Psoas muscle (tissue), 8 donors: ENCODE results near the gene COX10. TPM values are rescaled to one million over a fixed set of nuclear protein-coding genes. Genes with fewer than 3 reads are reported as not detected.
A peak's percentile ranks its signal among the peaks of the same experiment; 100 is the strongest.

ENCODE experiments used
- ATAC-seq, 4 donors: fragments of 200-7000 bp; cut with Tn5 transposase; one replicate each; pipeline ENCODE4 v1.9.1; 2020; ENCODE audit warnings: moderate library complexity in 3 of 4, mild to moderate bottlenecking in 2 of 4
- DNase-seq, 2 donors: peaks; one replicate each; pipeline ENCODE4 v3.0.0-alpha.2; 2020
- H3K27ac ChIP-seq: fragments of 200-600 bp; one replicate; pipeline ENCODE4 v1.8.0; 2022
- H3K27me3 ChIP-seq, 3 donors: fragments of 200-600 bp in 1 of 3; one replicate each; pipeline versions ENCODE4 v1.6.1 to v1.8.0; 2013 to 2022; ENCODE audit warnings: low read length in 2 of 3, mild to moderate bottlenecking in 2 of 3, moderate library complexity in 1 of 3; ENCODE audit not compliant: insufficient read depth in 3 of 3
- H3K36me3 ChIP-seq, 2 donors: fragments of 200-600 bp in 1 of 2; one replicate each; pipeline versions ENCODE4 v1.6.1 to v1.8.0; 2013 to 2022; ENCODE audit warnings: low read depth in 1 of 2, mild to moderate bottlenecking in 1 of 2, moderate library complexity in 1 of 2; ENCODE audit not compliant: insufficient read depth in 1 of 2
- H3K4me1 ChIP-seq: fragments of 200-600 bp; one replicate; pipeline ENCODE4 v1.8.0; 2022
- H3K4me3 ChIP-seq: fragments of 200-600 bp; one replicate; pipeline ENCODE4 v1.8.0; 2022; ENCODE audit warnings: mild to moderate bottlenecking
- H3K9me3 ChIP-seq: fragments of 200-600 bp; one replicate; pipeline ENCODE4 v1.8.0; 2022
- WGBS, 3 donors: extraction: QIAGEN DNeasy Blood & Tissue Kit; methylation state at CpG; one replicate each; pipeline versions ENCODE4 v1.1.6 to v1.1.7; 2013; 5-methylcytosine and 5-hydroxymethylcytosine counted together
- intact Hi-C, 2 donors: fragments of 100-400 bp; cut with DNase I; formaldehyde crosslinking; loops; one replicate each; pipeline versions ENCODE4 v1.11.0 to v1.14.2; 2022
- polyA plus RNA-seq, 3 donors: library from polyadenylated mRNA; stranded (reverse); fragments of 200-250 nt; gene quantifications; one replicate each; pipeline ENCODE4 v1.2.3, GENCODE V29; 2013
- total RNA-seq, 4 donors: library from RNA; stranded (reverse); fragmentation: NEBNext Ultra II Directional in 2 of 4; extraction: Animal tissue kit (Norgen Biotek cat#: 25700) in 2 of 4; gene quantifications; one replicate each; pipeline versions ENCODE4 v1.2.1 to v1.2.4, GENCODE V29; 2021 to 2023
- TF ChIP-seq, protein P1 (sequence below): fragments of 200-600 bp; IDR thresholded peaks from one replicate; pipeline ENCODE4 v1.8.0; 2022; ENCODE audit warnings: antibody characterized with exemption
- donor health status: healthy with polysubstance abuse.
- donor health status: DM: no; HTN: no; CAD: no; lungs with moderate emphysema.
- donor health status: Bipolar disorder and iron deficiency.
- donor health status: healthy.
- donor health status: DM: yes; HTN: yes; CAD: no.
- donor health status: DM: no; HTN: no; CAD: no.
- donor health status: DM: no; HTN: no; CAD: no.
- donor health status: DM: yes; HTN: yes; CAD: no.

COX10 gene
- total and polyA plus RNA-seq, 7 donors = 31.5 to 77.1 (median 60.5) TPM

DNA sequence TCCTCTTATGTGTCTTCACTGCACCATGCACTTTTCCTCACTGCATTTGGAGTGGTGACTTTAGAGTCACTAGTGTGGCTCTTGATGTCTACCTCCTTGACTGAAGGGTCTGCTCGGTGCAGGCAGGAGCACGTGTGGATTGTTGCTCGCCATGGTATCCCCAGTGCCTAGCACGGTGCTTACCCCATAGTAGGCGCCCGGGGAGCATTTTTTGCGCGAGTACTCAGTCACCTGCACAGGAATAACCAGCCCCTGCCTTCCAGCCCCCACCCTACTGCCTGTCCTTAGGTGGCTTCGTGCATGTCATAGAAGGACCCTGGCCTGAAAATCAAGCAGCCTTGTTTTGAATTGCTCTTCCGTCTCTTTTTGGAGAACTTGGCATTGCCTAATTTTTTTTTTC lies 136.1 kb downstream of the COX10 start:
- H3K4me3 ChIP-seq = no peak overlapping the region
- peaks cover 9% of the 10 kb centered on the region for H3K4me1 ChIP-seq
- H3K9me3 ChIP-seq = no peaks in the 10 kb centered on the region
- ATAC-seq (no peak), DNase-seq (no peak)
- intact Hi-C loops = no loop called here
- H3K27ac ChIP-seq = peak overlapping the region; percentile 0
- 92 to 97% (median 95%) methylated on average over 10 of the region's 10 CpGs for WGBS, 3 donors
- H3K36me3 ChIP-seq = peaks cover 0 to 12% of the 10 kb centered on the region in 2 donors
- TF ChIP-seq, protein P1, sequence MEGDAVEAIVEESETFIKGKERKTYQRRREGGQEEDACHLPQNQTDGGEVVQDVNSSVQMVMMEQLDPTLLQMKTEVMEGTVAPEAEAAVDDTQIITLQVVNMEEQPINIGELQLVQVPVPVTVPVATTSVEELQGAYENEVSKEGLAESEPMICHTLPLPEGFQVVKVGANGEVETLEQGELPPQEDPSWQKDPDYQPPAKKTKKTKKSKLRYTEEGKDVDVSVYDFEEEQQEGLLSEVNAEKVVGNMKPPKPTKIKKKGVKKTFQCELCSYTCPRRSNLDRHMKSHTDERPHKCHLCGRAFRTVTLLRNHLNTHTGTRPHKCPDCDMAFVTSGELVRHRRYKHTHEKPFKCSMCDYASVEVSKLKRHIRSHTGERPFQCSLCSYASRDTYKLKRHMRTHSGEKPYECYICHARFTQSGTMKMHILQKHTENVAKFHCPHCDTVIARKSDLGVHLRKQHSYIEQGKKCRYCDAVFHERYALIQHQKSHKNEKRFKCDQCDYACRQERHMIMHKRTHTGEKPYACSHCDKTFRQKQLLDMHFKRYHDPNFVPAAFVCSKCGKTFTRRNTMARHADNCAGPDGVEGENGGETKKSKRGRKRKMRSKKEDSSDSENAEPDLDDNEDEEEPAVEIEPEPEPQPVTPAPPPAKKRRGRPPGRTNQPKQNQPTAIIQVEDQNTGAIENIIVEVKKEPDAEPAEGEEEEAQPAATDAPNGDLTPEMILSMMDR = no peak
- H3K27me3 ChIP-seq = no peaks in the 10 kb centered on the region

DNA sequence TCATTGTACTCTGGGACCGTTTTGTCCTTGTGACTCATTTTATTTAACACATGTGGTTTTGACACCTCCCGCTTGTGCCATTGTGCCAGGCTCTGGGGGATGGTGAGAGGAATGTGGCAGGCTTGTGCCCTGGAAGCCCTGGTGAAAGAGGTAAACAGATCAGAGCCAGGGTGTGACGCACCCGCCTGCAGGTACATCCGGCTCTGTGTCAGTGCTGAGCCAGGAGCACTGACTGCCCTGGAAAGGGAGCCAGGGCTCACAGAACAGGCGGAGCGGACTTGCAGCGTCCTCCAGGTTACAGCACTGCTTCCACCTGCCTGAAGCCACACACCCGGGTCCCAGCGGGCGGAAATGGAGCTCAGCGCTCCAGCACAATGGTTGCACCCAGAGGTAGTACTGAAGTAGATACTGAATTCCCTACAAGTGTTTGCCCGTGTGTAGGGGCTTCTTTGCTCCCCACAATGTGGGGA lies 136.7 kb downstream of the COX10 start:
- intact Hi-C loops = no loop called here
- Histone ChIP-seq H3K9me3 (no peaks in the 10 kb centered on the region), H3K36me3 (peaks cover 0 to 12% of the 10 kb centered on the region in 2 donors), H3K27me3 (no peaks in the 10 kb centered on the region), H3K4me3 (no peak overlapping the region), H3K27ac (peak overlapping the region; percentile 0), H3K4me1 (peaks cover 9% of the 10 kb centered on the region)
- peak; percentile 78 to 92 for DNase-seq
- TF ChIP-seq, protein P1 = no peak
- 53 to 76% (median 54%) methylated on average over 13 of the region's 13 CpGs for WGBS, 3 donors
- ATAC-seq = peak; percentile 92 to 95 (median 94)

DNA sequence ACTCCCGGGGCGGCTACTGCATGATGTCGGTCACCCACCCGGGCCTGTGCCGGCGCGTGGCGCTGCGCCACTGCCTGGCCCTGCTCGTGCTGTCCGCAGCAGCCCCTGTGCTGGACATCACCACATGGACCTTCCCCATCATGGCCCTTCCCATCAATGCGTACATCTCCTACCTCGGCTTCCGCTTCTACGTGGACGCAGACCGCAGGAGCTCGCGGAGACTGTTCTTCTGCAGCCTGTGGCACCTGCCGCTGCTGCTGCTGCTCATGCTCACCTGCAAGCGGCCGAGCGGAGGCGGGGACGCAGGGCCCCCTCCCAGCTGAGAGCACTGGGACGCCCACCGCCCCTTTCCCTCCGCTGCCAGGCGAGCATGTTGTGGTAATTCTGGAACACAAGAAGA lies 137.6 kb downstream of the COX10 start:
- intact Hi-C loops = no loop called here
- DNase-seq (no peak), ATAC-seq (no peak)

DNA sequence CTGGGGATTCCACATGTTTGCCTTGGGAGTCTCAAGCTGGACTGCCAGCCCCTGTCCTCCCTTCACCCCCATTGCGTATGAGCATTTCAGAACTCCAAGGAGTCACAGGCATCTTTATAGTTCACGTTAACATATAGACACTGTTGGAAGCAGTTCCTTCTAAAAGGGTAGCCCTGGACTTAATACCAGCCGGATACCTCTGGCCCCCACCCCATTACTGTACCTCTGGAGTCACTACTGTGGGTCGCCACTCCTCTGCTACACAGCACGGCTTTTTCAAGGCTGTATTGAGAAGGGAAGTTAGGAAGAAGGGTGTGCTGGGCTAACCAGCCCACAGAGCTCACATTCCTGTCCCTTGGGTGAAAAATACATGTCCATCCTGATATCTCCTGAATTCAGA lies 138.5 kb downstream of the COX10 start:
- no peak for ATAC-seq
- TF ChIP-seq, protein P1 = no peak
- peaks cover 0 to 12% of the 10 kb centered on the region in 2 donors for H3K36me3 ChIP-seq
- no peak overlapping the region for H3K27ac ChIP-seq
- H3K27me3 ChIP-seq = no peaks in the 10 kb centered on the region
- WGBS, 3 donors = 94 to 99% (median 96%) methylated on average over 5 of the region's 5 CpGs
- no peak overlapping the region for H3K4me3 ChIP-seq
- H3K4me1 ChIP-seq = peaks cover 8% of the 10 kb centered on the region
- intact Hi-C loops = no loop called here
- no peak for DNase-seq
- H3K9me3 ChIP-seq = no peaks in the 10 kb centered on the region

More for the DNA sequence above, 137.6 kb downstream of the COX10 start:
- no peak overlapping the region for H3K27ac ChIP-seq
- H3K4me3 ChIP-seq = no peak overlapping the region
- TF ChIP-seq, protein P1 = no peak
- no peaks in the 10 kb centered on the region for H3K9me3 ChIP-seq
- peaks cover 0 to 12% of the 10 kb centered on the region in 2 donors for H3K36me3 ChIP-seq
- peaks cover 9% of the 10 kb centered on the region for H3K4me1 ChIP-seq
- H3K27me3 ChIP-seq = no peaks in the 10 kb centered on the region
- 96 to 98% (median 97%) methylated on average over 29 of the region's 29 CpGs for WGBS, 3 donors

DNA sequence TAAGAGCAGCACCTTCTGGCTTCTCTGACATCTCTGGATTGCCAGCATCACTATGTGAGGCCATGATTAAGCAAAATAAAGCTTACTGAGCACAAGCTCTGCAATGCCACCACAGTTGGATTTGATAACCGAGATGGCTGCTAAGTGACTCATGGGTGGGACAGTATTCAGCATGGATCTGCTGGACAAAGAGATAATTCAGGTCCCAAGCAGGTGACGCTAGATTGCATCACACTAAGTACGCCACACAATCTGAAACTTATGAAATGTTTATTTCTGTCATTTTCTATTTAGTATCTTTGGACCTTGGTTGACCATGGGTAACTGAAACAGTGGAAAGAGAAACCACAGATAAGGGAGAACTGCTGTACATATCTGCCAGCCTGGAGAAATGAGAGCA lies 139.9 kb downstream of the COX10 start:
- no peak for DNase-seq

More for the DNA sequence above, 139.9 kb downstream of the COX10 start:
- WGBS, 3 donors = 58 to 83% (median 66%) methylated on average over 3 of the region's 3 CpGs
- Histone ChIP-seq H3K27ac (peak overlapping the region; percentile 65), H3K9me3 (no peaks in the 10 kb centered on the region), H3K36me3 (peaks cover 0 to 12% of the 10 kb centered on the region in 2 donors), H3K4me3 (no peak overlapping the region), H3K4me1 (peaks cover 6% of the 10 kb centered on the region), H3K27me3 (no peaks in the 10 kb centered on the region)
- intact Hi-C loops = no loop called here
- TF ChIP-seq, protein P1 = no peak
- peak; percentile 70 to 77 (median 74) for ATAC-seq
